AG09319 (cell line): ENCODE data around the gene HILPDA.

Experiments
- DNase-seq: peaks from one replicate; pipeline ENCODE4 v3.0.0-alpha.2; 2010; ENCODE audit warnings: low read depth; ENCODE audit errors: extremely low read depth
- TF ChIP-seq, protein P1 (sequence below): IDR thresholded peaks from 2 replicates; pipeline ENCODE4 v1.5.1; 2011; ENCODE audit warnings: low read depth, mild to moderate bottlenecking, inconsistent platforms, low read length, moderate library complexity

HILPDA gene

DNA sequence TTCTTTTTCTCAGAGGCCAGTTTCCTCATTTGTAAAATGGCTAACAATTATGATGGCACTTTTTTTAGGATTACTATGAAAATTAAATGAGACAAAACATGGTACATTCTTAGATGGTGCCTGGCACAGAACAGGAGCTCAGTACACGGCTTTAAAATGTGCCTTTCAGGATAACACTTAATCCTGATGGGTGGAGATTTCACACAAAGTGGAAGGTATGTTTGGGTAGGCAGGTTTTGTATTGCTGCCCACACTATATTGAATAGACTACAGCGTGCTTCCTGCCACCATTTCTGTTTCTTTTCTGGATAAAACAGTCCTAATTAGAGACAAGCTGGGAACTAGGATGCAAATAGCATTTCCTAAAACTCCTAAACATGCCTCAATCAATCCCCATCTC is 23.9 kb upstream of the HILPDA start:
- TF ChIP-seq, protein P1, sequence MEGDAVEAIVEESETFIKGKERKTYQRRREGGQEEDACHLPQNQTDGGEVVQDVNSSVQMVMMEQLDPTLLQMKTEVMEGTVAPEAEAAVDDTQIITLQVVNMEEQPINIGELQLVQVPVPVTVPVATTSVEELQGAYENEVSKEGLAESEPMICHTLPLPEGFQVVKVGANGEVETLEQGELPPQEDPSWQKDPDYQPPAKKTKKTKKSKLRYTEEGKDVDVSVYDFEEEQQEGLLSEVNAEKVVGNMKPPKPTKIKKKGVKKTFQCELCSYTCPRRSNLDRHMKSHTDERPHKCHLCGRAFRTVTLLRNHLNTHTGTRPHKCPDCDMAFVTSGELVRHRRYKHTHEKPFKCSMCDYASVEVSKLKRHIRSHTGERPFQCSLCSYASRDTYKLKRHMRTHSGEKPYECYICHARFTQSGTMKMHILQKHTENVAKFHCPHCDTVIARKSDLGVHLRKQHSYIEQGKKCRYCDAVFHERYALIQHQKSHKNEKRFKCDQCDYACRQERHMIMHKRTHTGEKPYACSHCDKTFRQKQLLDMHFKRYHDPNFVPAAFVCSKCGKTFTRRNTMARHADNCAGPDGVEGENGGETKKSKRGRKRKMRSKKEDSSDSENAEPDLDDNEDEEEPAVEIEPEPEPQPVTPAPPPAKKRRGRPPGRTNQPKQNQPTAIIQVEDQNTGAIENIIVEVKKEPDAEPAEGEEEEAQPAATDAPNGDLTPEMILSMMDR: no peak
- no peak for DNase-seq

DNA sequence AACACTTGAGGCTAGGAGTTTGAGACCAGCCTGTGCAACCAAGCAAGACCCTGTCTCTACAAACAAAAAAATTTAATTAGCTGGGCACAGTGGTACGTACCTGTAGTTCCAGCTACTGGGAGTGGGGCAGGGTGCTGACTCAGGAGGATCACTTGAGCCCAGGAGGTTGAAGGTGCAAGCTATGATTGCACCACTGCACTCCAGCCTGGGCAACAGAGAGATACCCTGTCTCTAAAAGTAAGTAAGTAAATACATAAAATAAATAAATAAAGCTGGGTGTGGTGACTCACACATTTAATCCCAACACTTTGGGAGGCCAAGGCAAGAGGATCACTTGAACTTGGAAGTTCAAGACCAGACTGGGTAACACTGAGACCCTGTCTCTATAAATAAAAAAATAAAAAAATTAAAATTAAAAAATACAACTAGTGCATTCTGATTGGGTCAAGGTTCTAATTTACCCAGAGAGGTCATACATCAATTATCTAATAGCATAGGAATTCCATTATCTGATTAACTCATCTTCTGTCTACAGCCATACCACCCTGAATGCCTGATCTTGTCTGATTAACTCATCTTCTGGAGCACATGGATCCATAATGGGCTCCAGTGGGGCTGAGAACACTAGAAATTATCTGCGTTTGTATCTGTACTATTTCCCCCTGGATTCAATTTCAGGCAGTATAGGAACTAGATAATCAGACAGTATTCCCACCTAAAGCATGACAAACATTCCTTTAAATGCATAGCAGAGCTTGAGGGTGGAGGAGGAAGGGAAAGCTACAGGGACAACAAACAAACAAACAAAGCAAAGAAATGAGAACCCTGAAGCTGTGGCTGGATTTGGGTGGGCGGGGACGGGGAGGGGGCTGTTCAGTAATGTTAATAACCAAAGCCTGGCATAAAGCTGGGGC is 21.0 kb upstream of the HILPDA start:
- TF ChIP-seq, protein P1: no peak
- DNase-seq: no peak

DNA sequence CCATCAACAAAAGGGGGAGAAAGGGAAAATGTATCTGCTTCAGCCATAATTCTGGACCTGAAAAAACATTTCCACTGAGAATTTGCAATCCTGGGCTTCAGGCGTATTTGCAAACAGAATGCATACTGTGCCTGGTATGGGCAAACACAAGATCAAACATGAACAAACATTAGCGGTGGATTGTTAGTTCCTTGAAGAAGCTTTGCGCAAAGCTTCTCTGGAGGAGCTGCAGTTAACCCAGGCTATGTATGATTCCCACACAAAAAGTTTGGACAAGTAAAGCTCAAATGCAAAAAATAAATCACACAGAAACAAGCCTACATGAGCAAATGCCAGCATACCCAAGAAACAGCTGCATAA is 20.4 kb upstream of the HILPDA start:
- TF ChIP-seq, protein P1: no peak
- DNase-seq: no peak

DNA sequence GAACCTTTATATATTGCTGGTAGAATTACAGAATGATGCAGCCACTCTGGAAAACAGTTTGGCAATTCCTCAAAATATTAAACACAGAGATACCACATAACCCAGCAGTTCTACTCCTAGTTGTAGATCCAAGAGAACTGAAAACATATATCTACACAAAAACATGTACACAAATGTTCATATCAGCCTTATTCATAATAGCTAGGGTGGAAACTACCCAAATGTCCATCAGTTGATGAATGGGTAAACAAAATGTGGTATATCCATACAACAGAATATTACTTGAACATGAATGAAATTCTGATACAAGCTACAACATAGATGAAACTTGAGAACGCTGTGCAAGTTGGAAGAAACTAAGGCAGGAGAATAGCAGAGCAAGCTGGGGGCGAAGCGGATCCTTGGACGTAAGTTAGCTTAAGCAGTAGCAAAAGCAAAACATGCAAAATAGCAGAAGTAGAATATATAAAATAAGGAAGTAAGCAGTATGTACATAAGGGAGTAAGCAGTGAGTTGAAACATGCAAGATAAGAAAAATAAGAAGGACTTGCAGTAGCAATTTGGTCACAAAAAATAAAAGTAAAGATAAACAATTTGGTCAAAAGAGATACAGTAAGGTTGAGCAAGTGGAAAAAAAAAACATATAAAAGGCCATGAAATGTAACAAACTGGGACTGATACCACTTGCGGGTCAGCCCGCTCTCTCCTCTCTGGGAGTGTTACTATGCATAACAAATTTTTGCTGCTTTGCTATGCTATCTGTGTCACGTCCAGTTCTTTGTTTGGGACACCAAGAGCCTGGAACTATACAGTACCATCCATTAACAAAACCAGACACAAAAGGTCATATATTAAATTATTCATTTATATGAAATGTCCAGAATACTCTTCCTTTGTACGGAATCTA is 18.0 kb upstream of the HILPDA start:
- DNase-seq: no peak
- TF ChIP-seq, protein P1: no peak

DNA sequence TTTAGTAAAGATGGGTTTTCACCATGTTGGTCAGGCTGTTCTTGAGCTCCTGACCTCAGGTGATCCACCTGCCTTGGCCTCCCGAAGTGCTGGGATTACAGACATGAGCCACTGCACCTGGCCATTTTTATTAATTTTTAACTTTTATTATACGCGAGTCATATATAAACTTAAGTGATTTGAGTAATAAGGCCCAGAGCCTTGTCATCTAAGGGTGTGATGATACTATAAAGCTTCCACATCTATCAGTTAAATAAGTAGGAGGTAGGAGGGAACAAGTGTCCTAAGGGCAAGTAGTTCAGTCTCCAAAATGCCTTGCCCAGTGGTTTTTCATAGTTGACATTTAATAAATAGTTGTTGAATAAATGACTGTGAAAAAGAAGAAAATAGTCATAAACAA is 13.3 kb upstream of the HILPDA start:
- DNase-seq: no peak
- TF ChIP-seq, protein P1: no peak

DNA sequence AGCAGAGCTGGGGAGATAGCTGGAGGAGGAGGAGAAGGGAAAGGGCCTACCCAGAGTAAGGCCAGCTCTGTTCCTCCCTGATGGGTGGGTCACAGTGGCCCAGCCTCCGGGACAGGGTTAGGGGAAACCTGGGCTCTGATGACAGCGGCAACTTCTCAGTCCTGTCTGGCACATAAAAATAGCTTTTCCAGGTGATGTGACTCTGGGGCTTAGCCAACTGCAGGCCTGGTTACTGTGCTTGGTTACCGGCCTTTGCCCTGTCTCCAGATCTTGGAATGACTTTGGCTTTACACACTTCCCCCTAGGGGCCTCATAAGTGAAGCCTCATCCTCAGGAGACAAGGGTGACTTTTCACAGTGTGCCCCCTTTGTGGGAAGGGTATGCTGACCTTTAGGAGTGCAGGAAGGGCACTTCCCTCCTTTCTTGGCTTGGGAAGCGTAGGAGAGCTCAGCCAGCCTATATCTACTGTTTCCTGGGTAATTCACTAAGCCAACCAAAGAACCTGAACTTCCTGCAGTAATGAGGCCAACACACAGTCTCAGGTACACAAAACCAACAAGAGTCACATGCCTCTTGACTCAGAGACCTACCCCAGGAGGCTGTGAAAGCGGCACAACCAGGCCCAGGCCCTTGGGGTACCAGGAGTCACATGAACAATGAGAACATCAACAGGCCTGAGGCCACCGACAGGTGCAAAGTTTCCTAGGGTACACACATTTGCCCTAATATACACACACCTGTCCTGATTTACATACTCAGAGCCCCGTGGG is 11.7 kb upstream of the HILPDA start:
- DNase-seq: no peak

More for the DNA sequence above, 11.7 kb upstream of the HILPDA start:
- TF ChIP-seq, protein P1: no peak
